Embryonic facial prominence (tissue), 1 donor: Measurements from ENCODE around the gene CRADD.
A peak's percentile ranks its signal among the peaks of the same experiment; 100 is the strongest.
"Not testable (repeated sequence)": the region's sequence is repeated elsewhere in the genome, so short reads cannot be mapped to it uniquely, and the experiment has no call there.

Source experiments
- DNase-seq: peaks from one replicate; pipeline ENCODE4 v3.0.0-alpha.2; 2016; ENCODE audit errors: extremely low spot score

The CRADD gene

DNA sequence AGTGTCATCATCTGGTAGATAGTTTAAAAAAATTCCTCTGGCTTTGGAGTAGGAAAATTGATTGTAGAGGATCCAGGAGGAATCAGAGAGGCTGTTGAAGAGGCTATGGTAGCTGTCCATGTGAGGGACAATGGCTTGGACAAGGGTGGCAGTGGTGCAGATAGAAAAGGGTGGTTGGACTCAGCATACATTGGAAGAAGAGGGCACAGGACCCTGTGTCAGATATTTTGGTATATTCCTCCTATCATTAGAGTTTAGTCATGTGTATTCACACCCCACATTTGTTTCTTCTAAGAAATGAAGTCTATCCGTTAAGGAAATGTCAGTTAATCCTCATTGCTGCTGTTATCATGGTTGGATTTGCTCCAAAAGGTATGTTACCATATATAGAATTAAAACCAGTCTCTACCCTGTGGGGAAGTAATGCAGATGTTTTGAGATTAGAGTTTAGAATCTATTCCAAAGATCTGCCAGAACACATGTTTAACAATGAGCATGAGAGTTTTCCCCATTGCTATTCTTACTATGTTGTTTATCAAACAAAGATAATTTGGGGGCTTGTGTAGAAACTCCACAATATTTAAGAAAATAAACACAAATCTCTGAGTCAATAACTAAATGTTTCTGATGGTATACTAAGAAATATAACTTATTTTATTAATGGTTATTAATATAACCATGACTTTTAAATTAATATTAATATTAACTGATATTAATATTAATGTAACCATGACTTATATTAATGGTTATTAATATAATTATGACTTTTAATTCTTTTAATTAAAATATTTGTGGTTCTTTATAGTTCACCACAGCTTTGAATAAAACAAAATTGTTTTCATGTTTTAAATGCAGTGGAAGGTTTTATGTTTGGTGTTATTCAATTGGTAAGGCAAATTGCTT lies 80.9 kb downstream of the CRADD start:
- no peak for DNase-seq

DNA sequence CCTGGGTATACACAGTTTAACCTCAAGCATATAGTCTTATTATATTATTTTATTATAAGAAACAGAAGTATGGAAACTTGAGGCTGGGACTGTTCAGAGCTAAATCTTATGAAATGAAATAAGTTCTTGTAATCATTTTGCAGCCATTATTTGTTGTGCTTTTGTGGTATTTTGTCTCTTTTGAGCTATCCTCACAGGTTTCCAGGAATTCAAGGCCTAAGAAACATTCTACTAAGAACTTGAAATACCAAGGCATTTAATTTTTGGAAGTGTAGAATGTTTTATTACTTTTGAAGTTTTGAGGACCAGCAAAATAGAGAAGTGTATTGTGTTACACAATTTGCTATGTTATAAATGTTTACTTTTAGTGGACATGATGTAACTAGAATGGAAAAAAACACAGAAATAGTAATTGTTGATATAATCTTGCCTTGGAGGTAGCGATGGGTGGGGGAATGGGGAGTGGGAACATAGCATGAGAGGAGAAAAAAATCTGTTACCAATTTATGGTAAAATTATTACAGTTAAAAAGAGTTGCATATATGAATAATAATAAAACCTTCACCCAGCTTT lies 81.7 kb downstream of the CRADD start:
- DNase-seq, result no peak

DNA sequence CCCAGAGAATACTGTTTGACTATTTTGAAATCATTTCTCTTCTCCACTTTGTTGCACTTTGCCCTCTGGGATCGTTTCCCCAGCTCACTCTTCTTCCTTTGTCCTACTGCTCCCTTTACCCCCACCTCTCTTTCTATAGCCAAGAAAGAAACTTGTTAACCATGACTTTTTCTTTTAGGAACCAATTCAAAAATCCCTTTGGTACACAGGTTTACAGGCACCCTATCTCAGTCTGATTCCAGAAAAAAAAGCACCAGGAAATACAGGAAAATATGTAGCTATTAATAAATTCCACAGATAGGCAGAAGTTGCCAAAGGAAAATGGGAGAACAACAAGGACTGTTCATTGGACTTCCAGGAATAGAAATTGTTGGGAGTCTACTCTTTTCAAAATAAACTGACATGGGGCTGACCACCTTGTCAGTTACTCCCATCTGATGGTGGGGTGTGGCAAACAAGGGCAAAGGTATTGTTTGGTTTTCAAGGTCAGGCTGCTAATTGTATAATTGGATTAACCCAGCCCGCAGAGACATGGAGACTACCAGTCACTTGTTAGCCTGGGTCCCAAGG lies 82.4 kb downstream of the CRADD start:
- DNase-seq, result no peak

DNA sequence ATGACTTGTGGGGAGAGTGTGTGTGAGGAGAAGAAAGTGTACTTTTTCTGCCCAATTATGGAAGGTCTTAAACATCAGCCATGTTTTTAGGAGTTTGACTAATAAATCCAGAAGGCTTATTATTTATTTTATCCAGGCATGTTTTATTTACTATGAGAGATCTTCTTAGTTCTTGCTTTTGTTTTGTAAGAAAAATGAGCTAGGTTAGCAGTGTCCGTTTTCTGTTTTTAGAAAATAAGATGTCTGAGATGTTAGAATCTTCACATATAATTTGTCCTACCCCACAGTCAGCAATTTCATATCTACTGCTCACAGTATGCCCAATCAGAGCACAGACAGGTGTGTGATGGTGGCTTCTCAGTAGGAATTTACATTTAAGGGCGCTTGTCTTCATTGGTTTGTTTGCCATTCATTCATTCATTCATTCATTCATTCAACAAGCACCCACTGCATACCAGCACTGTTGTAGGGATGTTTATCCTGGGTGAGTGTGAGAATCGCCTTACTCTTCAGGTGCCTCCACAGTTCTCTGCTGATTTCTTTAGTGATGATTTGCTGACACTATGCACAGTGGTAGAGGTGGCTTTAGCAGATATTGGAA lies 83.2 kb downstream of the CRADD start:
- DNase-seq, result no peak

DNA sequence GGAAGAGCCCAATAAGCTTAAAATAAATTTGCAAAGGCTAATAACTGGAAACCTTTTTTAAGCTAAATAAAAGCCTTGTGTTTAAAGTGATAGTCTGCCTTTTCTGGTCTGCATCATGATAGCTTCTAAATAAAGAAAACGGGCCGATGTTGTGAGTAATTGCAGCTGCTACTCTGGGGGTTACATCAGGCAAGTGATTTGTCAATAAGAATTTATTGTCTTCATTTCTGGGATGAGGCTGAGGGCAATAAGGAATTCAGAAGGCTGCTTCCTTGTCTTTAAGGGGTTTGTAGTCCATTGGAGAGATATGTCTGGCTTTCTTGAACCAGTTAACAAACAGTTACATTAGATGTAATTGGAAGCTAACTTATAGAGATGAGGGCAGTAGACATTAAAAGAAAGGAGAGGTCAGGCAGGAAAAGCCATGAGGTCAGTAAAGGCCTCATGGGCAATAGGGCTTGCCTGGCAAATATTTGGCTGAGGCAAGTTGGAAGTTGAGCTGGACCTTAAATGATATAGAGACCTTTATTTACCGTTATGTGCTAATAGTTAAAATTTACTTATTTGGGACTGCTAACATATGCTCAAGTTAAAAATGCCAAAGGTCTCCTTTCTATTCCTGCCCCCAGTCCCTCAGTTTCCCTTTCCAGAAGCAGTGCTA lies 85.0 kb downstream of the CRADD start:
- no peak for DNase-seq

DNA sequence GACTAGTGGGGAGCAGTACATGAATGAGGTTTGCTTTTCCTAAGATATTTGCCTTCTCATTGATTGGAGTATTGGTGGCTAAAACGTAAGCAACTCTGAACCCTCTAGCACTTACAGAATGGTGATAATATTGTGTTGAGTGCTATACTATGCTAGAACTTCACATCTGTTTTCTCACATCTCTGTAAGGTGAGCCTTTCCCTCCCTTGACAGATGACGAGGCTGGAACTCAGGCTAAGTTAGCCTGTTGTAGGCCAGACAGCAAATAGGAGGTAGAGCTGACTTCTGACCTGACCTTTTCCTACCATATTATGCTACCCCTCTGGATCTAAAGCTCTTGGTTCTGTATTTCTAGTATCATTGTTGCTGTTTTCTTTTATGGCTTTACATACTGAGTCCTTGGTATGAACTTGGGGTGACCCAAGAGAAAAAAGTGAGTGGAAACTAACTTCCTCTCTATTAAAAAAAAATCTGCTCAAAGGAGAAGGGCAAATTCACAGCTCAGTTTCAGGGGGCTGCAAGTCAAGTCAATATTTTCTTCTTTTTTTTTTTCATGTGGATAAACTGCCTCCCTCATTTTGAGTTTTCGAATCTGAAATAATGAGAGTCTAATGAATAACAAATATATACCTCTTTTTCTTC lies 85.9 kb downstream of the CRADD start:
- DNase-seq, result no peak

DNA sequence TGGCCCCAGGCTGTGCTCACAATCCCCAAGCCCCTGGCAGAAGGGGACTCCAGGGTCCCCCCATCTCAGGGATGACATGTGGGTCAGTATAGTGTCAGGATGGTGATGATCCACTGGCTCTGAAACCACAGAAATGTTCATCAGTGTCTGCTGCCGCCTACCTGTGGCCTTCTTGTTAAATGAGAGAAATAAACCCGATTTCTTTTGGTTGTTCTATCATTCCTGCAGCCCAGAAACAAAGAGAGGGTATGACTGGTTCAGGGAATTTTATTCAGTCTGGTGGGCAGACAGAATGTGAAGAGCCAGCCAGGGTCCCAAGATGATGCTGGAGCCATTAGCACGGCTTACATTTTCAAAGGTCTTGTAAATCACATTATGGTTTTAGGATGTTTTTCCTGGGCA lies 86.6 kb downstream of the CRADD start:
- DNase-seq, result no peak

DNA sequence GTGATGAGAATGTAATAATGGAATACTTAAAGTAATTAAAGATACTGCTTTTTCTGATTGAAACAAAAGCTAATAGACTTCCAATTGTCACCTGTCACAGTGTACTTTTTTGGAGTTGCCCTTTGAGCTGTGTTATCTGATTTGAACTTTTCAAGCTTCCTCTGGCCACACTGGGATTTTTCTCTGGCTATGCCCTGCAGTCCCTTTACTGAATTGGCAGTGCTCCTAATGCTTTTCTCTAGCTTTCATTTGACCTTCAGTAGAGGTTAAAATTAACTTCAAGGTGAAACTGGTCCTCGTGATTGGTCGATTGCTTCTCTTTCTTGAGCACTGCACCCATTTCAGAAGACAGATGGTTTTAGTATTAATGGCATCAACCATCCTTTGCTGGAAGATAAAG lies 89.2 kb downstream of the CRADD start:
- DNase-seq, result no peak

DNA sequence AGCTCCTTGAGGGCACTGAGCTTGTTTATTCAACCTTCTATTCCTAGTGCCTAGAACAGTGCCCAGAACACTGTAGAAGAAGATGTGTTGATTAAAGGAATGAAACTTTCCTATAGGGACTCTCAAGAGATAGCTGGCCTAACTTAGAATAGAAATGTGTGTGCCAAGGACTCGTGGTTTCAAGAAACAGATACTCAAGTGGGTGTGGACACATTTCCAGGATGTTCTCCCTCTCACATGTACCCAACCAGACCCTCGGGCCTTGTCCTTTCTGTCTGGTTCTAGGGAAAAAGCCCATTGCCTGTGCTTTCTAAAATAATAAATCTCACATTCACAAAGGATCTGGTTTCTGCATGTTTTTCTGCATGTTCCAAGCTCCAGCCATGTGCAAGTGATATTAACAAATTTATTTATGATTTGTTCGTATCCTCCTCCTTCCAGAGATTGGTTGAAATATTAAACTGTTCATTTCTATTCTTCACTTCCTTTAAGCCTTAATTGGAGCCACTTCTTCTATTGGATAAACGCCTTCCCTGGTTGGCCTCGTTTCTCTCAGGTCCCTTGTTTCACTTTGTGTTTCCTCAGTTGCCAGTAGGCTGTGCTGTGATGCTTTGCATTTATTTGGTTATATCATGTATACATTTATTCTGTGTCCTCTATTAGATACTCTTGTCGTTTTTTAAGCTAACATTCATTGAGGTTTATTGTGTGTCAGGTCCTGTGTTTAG lies 89.8 kb downstream of the CRADD start:
- peak; percentile 45 for DNase-seq

DNA sequence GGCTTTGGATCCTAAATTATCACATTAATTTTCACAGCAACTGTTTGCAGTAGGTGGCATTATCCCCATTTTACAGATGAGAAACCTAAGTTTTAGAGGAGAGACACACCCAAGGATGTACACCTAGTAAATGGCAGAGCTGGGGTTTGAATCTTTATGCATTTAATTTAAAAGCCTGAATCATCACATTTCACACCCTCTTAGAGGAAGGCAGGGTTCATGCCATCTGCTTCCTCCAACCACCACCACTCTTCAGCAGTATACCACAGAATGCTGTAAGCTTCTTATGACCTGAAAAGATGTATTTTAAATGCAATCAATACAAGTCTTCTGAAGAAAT lies 90.3 kb downstream of the CRADD start:
- DNase-seq, result no peak

DNA sequence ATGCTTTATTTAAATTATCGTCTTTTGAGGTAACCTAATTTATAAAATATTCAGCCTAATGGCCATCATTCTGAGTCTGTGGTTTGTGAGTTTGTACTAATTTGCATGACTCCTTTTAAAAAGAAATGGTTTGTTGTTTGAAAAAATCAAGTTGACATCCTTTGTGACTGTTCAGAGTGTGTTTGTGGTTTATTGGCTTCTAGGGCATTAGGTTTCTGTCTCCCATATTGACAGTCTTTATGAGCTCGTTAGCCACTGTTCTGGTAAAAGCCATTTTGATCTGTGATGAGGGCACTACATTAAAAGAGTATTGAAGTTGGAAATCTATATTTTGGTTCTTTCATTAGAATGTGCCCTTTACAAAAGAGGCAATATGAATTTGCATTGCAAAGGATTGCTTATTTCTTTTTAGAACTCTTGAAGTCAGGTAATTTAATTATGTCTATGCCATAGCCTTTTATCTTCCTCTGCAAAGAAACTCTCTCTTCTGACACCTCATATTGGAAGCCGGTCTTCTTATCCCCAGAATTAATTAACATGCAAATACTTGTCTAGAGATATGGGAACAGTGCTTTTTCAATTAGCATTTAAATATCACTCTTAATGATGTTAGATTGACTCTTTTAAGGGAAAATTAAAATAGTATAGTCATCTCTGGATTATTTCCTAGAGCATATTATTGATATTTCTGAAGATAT lies 95.0 kb downstream of the CRADD start:
- no peak for DNase-seq

DNA sequence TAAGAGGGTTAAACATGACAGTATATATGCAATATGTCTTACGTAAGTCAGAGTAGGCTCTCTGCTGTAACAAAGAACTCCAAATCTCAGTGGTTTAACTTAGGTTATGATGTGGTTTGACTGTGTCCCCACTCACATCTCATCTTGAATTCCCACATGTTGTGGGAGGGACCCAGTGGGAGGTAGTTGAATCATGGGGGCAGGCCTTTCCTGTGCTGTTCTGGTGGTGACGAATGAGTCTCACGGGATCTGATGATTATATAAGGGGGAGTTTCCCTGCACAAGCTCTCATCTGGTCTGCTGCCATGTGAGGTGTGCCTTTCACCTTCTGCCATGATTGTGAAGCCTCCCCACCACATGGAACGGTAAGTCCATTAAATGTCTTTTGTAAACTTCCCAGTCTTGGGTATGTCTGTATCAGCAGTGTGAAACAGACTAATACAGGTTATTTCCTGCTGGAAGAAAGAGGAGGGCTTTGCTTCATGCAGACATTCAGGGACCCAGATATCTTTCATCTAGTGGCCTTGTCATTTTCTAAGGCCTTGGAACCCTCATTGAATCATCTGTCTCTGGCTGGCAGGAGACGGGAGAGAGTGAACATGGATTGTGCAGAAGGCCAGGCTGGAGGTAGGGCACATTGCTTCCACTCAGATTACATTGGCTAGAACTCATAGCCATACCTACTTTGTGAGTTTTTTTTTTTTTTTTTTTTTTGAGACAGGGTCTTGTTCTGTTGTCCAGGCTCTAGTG lies 96.1 kb downstream of the CRADD start:
- DNase-seq, result no peak

DNA sequence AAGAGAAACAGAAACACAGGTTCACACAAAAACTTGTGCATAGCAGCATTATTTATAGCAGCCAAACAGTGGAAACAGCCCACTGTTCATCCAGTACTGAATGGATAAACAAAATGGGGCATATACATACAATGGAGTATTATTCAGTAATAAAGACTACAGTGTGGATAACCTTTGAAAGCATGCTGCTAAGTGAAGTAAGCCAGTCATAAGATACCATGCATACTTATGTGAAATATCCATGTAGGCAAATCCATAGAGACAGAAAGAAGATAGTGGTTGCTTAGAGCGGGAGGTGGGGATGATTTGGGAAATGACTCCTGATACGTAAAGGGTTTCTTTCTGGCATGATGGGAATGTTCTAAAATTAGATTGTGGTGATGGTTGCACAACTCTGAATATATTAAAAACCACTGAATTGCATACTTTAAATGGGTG lies 99.4 kb downstream of the CRADD start:
- no peak for DNase-seq

DNA sequence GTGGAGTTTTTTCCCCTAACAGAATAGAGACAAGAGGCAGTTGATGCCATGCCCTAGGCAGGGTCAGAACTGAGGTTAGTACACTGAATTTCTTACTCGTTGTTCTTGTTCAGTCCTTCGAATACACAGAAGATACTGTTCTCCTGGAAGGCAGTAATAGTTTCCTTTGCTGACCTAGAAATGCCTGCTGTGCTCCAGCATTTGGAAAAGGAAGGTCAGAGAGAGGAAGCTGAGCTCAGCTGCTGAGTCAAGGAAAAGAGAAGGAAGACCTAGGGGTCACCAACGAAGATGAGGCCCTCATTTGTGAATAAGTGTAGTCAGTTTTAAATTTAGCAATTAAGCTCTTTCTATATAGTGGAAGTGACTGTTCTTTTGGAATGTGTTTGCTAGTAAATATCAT lies 100.1 kb downstream of the CRADD start:
- DNase-seq, result no peak

DNA sequence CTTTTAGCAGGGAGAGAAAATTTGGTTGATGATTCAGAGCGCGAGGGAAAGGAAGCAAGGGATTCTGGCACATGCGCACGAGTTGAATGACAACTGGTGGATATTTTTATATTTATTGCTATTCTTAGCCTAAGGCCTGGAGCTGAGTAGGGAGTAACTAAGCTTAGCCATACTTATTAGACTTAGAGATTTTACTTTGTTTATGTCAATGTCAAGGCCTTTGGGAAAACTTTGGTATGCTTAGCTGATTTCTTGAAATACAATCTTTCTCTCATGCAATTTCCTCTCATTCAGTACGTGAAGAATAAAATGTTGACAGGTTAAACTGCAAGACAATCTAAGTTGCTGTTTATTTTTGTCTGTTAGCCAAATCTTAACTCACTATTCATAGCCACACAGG lies 101.1 kb downstream of the CRADD start:
- peak; percentile 77 for DNase-seq

DNA sequence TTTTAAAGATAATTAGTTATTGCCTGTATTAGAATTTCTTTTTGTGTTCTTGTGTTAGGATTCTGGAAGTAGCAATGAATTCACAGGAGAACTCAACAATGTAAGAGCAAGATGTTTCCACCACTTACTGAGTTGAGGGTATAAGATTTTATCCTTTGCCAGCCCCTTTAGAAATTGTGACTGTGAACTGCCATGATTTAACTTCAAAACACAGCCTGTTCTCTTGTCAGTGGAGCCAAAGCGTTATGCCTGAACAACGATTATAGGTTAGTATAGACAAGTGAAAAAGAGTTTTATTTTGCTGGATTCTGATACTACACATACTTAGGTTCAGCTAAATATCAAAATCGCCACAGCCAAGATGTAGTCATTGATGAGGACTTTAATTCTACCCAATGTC lies 101.6 kb downstream of the CRADD start:
- no peak for DNase-seq

DNA sequence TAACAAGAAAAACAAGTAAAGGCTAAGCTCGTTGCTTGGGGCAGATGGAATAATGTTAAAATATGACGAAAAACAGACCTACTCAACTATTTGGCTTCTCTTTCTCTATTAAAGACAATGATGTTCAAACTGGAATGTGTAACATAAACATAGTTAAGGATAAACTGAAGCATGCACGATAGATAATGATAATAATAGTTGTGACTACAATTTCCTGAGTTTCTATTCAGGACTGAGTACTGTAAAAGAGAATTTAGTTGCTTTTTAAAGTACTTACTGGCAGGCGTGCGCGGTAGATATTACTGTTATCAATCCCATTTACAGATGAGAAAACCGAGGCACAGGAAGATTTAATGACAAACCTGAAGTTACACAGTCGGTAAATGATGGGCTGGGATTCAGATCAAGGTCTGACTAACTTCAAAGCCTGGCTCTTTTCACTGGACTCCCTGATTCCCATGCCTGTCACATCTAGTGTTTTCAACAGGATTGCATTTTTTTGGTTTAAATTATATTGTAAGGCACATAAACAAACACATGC lies 103.0 kb downstream of the CRADD start:
- no peak for DNase-seq

DNA sequence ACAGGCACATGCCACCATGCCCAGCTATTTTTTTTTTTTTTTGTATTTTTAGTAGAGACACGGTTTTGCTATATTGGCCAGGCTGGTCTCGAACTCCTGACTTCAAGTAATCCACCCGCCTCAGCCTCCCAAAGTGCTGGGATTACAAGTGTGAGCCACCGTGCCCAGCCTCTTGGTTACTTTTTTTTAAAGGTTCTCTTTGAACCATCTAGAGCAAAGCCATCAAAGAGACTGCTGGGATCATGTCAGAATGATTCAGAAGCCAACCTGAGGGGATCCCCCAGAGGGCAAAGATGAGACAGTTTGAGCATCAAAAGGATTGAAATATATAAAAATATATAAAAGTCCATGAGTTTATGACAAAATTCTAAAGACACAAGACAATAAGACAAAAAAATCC lies 103.7 kb downstream of the CRADD start:
- not testable (repeated sequence) for DNase-seq

DNA sequence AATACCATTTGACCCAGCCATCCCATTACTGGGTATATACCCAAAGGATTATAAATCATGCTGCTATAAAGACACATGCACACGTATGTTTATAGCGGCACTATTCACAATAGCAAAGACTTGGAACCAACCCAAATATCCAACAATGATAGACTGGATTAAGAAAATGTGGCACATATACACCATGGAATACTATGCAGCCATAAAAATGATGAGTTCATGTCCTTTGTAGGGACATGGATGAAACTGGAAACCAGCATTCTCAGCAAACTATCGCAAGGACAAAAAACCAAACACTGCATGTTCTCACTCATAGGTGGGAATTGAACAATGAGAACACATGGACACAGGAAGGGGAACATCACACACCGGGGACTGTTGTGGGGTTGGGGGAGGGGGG lies 104.8 kb downstream of the CRADD start:
- not testable (repeated sequence) for DNase-seq
